Adrenal gland (tissue), 12 donors: ENCODE results near the gene LRFN4. TPM values are rescaled to one million over a fixed set of nuclear protein-coding genes. Genes with fewer than 3 reads are reported as not detected.
A peak's percentile ranks its signal among the peaks of the same experiment; 100 is the strongest.

Source experiments
- DNase-seq, 7 donors: peaks; one replicate each; pipeline ENCODE4 v3.0.0-alpha.2; 2019 to 2020
- H3K27ac ChIP-seq, 5 donors: fragments of 200-600 bp; sonication (generic) in 4 of 5; 1 replicate in 3 of 5; 2 replicates in 2 of 5; pipeline versions ENCODE4 v1.5.1 to v1.8.0; 2016 to 2020; ENCODE audit warnings: mild to moderate bottlenecking in 1 of 5
- H3K27me3 ChIP-seq: fragments of 200-600 bp; 2 replicates; pipeline ENCODE4 v1.8.0; 2021
- H3K36me3 ChIP-seq, 2 donors: fragments of 200-600 bp; replicated peaks in 1 of 2; 1 replicate in 1 of 2; 2 replicates in 1 of 2; pipeline versions ENCODE4 v1.5.1 to v1.8.0; 2018 to 2022
- H3K4me1 ChIP-seq, 2 donors: fragments of 200-600 bp; replicated peaks in 1 of 2; 1 replicate in 1 of 2; 2 replicates in 1 of 2; pipeline versions ENCODE4 v1.5.1 to v1.8.0; 2018 to 2021
- H3K4me3 ChIP-seq, 4 donors: fragments of 200-600 bp; sonication (generic) in 3 of 4; one replicate each; pipeline ENCODE4 v1.5.1; 2016 to 2018
- H3K9me3 ChIP-seq, 3 donors: fragments of 200-600 bp; sonication (generic) in 1 of 3; replicated peaks in 1 of 3; 1 replicate in 2 of 3; 2 replicates in 1 of 3; pipeline versions ENCODE4 v1.5.1 to v1.8.0; 2016 to 2021
- CTCF ChIP-seq, 6 experiments: fragments of 450-650 bp in 4 of 6; fragments of 200-600 bp in 2 of 6; sonication (generic) in 1 of 6; IDR thresholded peaks; 1 replicate in 5 of 6; 2 replicates in 1 of 6; pipeline versions ENCODE4 v1.5.1 to v1.8.0; 2016 to 2021; ENCODE audit warnings: antibody characterized with exemption in 6 of 6, mild to moderate bottlenecking in 2 of 6, moderate library complexity in 1 of 6
- POLR2A ChIP-seq, 2 donors: fragments of 450-650 bp; IDR thresholded peaks; one replicate each; pipeline ENCODE4 v1.6.1; 2017; ENCODE audit warnings: antibody characterized with exemption in 2 of 2, mild to moderate bottlenecking in 2 of 2, moderate library complexity in 1 of 2
- WGBS, 4 donors: extraction: QIAGEN DNeasy Blood & Tissue Kit in 2 of 4; methylation state at CpG; one replicate each; pipeline versions ENCODE4 v1.1.5 to v1.1.7; 2013 to 2017; 5-methylcytosine and 5-hydroxymethylcytosine counted together
- intact Hi-C, 2 donors: fragments of 100-400 bp; cut with DNase I; formaldehyde crosslinking; loops; one replicate each; pipeline versions ENCODE4 v1.14.1 to v1.15.0; 2022 to 2023
- polyA plus RNA-seq, 3 donors: library from polyadenylated mRNA; stranded (reverse); fragments of 200-250 nt in 2 of 3; fragments of 350-450 nt in 1 of 3; fragmentation: Illumina TruSeq in 1 of 3; extraction: RNeasy Lipid Tissue Mini Kit (QIAGEN cat#74804) in 1 of 3; gene quantifications; one replicate each; pipeline ENCODE4 v1.2.3, GENCODE V29; 2013 to 2014
- total RNA-seq, 9 donors: library from RNA; depleted of rRNA in 4 of 9; stranded (reverse); fragments of >200 nt in 4 of 9; fragments of 120-200 nt in 1 of 9; fragmentation: NEBNext Ultra II Directional in 1 of 9; extraction: Animal tissue kit (Norgen Biotek cat#: 25700) in 1 of 9; gene quantifications; one replicate each; pipeline versions ENCODE4 v1.1.0 to v1.2.4, GENCODE V29; 2013 to 2023
- donor health status: healthy with polysubstance abuse.
- donor health status: Bipolar disorder and iron deficiency.
- donor health status: DM: yes; HTN: yes; CAD: no.
- donor health status: DM: no; HTN: no; CAD: no.
- donor health status: DM: no; HTN: no; CAD: no.
- donor health status: DM: yes; HTN: yes; CAD: no.

Gene LRFN4
- total and polyA plus RNA-seq, 12 donors: 0.24 to 74.3 (median 16.3) TPM

GRCh38 chr11:66909181-66909580 is 52.3 kb downstream of the LRFN4 start:
- no peak overlapping the region for H3K27ac ChIP-seq
- intact Hi-C loops: no loop called here
- peaks cover 0 to 29% of the 10 kb centered on the region in 2 donors for H3K4me1 ChIP-seq
- no peaks in the 10 kb centered on the region for H3K27me3 ChIP-seq
- H3K4me3 ChIP-seq: no peak overlapping the region
- H3K36me3 ChIP-seq: no peaks in the 10 kb centered on the region
- 55 to 89% (median 86%) methylated on average over 4 to 8 of the region's 8 CpGs for WGBS, 4 donors
- TF ChIP-seq POLR2A (IDR thresholded peaks at IDR 0.05): no peak
- H3K9me3 ChIP-seq: no peaks in the 10 kb centered on the region
- DNase-seq: peak in 2 of 7 donors; percentile 56 to 63

GRCh38 chr11:66910016-66910415 is 53.2 kb downstream of the LRFN4 start:
- intact Hi-C loops: no loop called here

More at GRCh38 chr11:66910016-66910415, 53.2 kb downstream of the LRFN4 start:
- Histone ChIP-seq H3K36me3 (no peaks in the 10 kb centered on the region), H3K4me3 (no peak overlapping the region), H3K9me3 (no peaks in the 10 kb centered on the region), H3K4me1 (peaks cover 0 to 27% of the 10 kb centered on the region in 2 donors), H3K27ac (no peak overlapping the region), H3K27me3 (no peaks in the 10 kb centered on the region)
- TF ChIP-seq CTCF (IDR thresholded peaks at IDR 0.05) (no peak), POLR2A (IDR thresholded peaks at IDR 0.05) (no peak)
- DNase-seq: no peak
- 88 to 92% (median 92%) methylated on average over 10 of the region's 10 CpGs for WGBS, 4 donors

Other genes with a start within 250 kb of the LRFN4 start
- gene RBM14, start 240.4 kb upstream of the LRFN4 start, total RNA-seq: 100 to 1,000 TPM in 1 of 9 donors, 10 to 100 TPM in 8; 32.3 to 106 (median 44.1) TPM
- gene RBM14, start 240.4 kb upstream of the LRFN4 start, polyA plus RNA-seq: 10 to 100 TPM; 29.1 to 96.7 (median 39.1) TPM
- 100 to 1,000 TPM in 7 of 9 donors, 10 to 100 TPM in 2; 89.9 to 243 (median 139) TPM for gene RBM4, start 218.4 kb upstream of the LRFN4 start, total RNA-seq
- 100 to 1,000 TPM in 1 of 3 donors, 10 to 100 TPM in 2; 70.0 to 205 (median 79.4) TPM for gene RBM4, start 218.4 kb upstream of the LRFN4 start, polyA plus RNA-seq
- gene RBM4B, start 179.2 kb upstream of the LRFN4 start, total RNA-seq: 10 to 100 TPM in 8 of 9 donors, 1 to 10 TPM in 1; 9.9 to 40.3 (median 18.9) TPM
- 10 to 100 TPM; 20.9 to 29.8 (median 23.3) TPM for gene RBM4B, start 179.2 kb upstream of the LRFN4 start, polyA plus RNA-seq
- gene SPTBN2, start 127.8 kb upstream of the LRFN4 start, total RNA-seq: 10 to 100 TPM in 8 of 9 donors, 1 to 10 TPM in 1; 7.2 to 81.8 (median 63.7) TPM
- 10 to 100 TPM; 19.7 to 78.9 (median 28.5) TPM for gene SPTBN2, start 127.8 kb upstream of the LRFN4 start, polyA plus RNA-seq
- gene RCE1, start 13.6 kb upstream of the LRFN4 start, total RNA-seq: 10 to 100 TPM; 12.5 to 24.8 (median 19.2) TPM
- gene RCE1, start 13.6 kb upstream of the LRFN4 start, polyA plus RNA-seq: 10 to 100 TPM in 2 of 3 donors, 1 to 10 TPM in 1; 5.2 to 19.5 (median 16.5) TPM
- 100 to 1,000 TPM in 2 of 9 donors, 10 to 100 TPM in 7; 40.6 to 231 (median 85.0) TPM for gene PC, start 101.3 kb downstream of the LRFN4 start, total RNA-seq
- gene PC, start 101.3 kb downstream of the LRFN4 start, polyA plus RNA-seq: 100 to 1,000 TPM in 1 of 3 donors, 10 to 100 TPM in 2; 74.2 to 134 (median 76.7) TPM
- 10 to 100 TPM in 1 of 9 donors, 1 to 10 TPM in 1, under 1 TPM in 6, not detected in 1; 0.25 to 29.9 (median 0.77) TPM for gene C11orf86, start 118.2 kb downstream of the LRFN4 start, total RNA-seq
- 1 to 10 TPM; 1.4 to 6.7 (median 2.7) TPM for gene C11orf86, start 118.2 kb downstream of the LRFN4 start, polyA plus RNA-seq
- gene SYT12, start 166.1 kb downstream of the LRFN4 start, total RNA-seq: 10 to 100 TPM in 1 of 9 donors, 1 to 10 TPM in 7, under 1 TPM in 1; 0.67 to 55.6 (median 2.8) TPM
- gene SYT12, start 166.1 kb downstream of the LRFN4 start, polyA plus RNA-seq: 10 to 100 TPM in 1 of 3 donors, 1 to 10 TPM in 2; 7.2 to 20.3 (median 7.9) TPM
- gene RHOD, start 199.8 kb downstream of the LRFN4 start, total RNA-seq: 10 to 100 TPM in 2 of 9 donors, 1 to 10 TPM in 7; 1.3 to 52.2 (median 2.8) TPM
- 1 to 10 TPM; 1.8 to 9.9 (median 4.1) TPM for gene RHOD, start 199.8 kb downstream of the LRFN4 start, polyA plus RNA-seq